ENCODE measurements around the gene NAA30.

The NAA30 gene

GRCh38 chr14:57392830-57393229 is 2.4 kb downstream of the NAA30 start:
- DNase-seq (ENCODE audit: low read depth in 2 of 2), result no peak

GRCh38 chr14:57400556-57401494 is 10.4 kb downstream of the NAA30 start:
- DNase-seq (ENCODE audit: low read depth in 2 of 2), result no peak

- DNase-seq (ENCODE audit: low read depth in 2 of 2), result no peak
Observed at GRCh38 chr14:57401501-57401900, 11.1 kb downstream of the NAA30 start.

- DNase-seq (ENCODE audit: low read depth in 2 of 2), result no peak
Observed at GRCh38 chr14:57402173-57402852, 11.9 kb downstream of the NAA30 start.

GRCh38 chr14:57403521-57403864 is 13.1 kb downstream of the NAA30 start:
- DNase-seq (ENCODE audit: low read depth in 2 of 2), result no peak

GRCh38 chr14:57405562-57405961 is 15.2 kb downstream of the NAA30 start:
- no peak for DNase-seq (ENCODE audit: low read depth in 2 of 2)

- no peak for DNase-seq (ENCODE audit: low read depth in 2 of 2)
Observed at GRCh38 chr14:57408037-57408436, 17.7 kb downstream of the NAA30 start.

GRCh38 chr14:57408634-57409033 is 18.2 kb downstream of the NAA30 start:
- DNase-seq (ENCODE audit: low read depth in 2 of 2), result no peak

GRCh38 chr14:57412341-57412740 is 22.0 kb downstream of the NAA30 start:
- no peak for DNase-seq (ENCODE audit: low read depth in 2 of 2)

- no peak for DNase-seq (ENCODE audit: low read depth in 2 of 2)
Observed at GRCh38 chr14:57413849-57414248, 23.5 kb downstream of the NAA30 start.

GRCh38 chr14:57417228-57417627 is 26.8 kb downstream of the NAA30 start:
- DNase-seq (ENCODE audit: low read depth in 2 of 2), result no peak

- DNase-seq (ENCODE audit: low read depth in 2 of 2), result no peak
Observed at GRCh38 chr14:57418999-57419398, 28.6 kb downstream of the NAA30 start.

GRCh38 chr14:57420033-57420432 is 29.6 kb downstream of the NAA30 start:
- DNase-seq (ENCODE audit: low read depth in 2 of 2), result no peak

- no peak for DNase-seq (ENCODE audit: low read depth in 2 of 2)
Observed at GRCh38 chr14:57420986-57421385, 30.6 kb downstream of the NAA30 start.

GRCh38 chr14:57435923-57436322 is 45.5 kb downstream of the NAA30 start:
- no peak for DNase-seq (ENCODE audit: low read depth in 2 of 2)

- no peak for DNase-seq (ENCODE audit: low read depth in 2 of 2)
Observed at GRCh38 chr14:57461777-57462320, 71.5 kb downstream of the NAA30 start.

- no peak for DNase-seq (ENCODE audit: low read depth in 2 of 2)
Observed at GRCh38 chr14:57462551-57462950, 72.2 kb downstream of the NAA30 start.

GRCh38 chr14:57464008-57464730 is 73.8 kb downstream of the NAA30 start:
- DNase-seq (ENCODE audit: low read depth in 2 of 2), result no peak

All from stimulated activated CD8-positive, alpha-beta memory T cell treated with anti-CD3 and anti-CD28 coated beads, Interleukin-7, amount 100 ng/mL, for 4 hours (primary cell).